B cell (primary cell): ENCODE data around the gene TRMT11. TPM values are rescaled to one million over a fixed set of nuclear protein-coding genes. Genes with fewer than 3 reads are reported as not detected.

Experiments
- ATAC-seq: fragments of 200-7000 bp; cut with Tn5 transposase; one replicate; pipeline ENCODE4 v1.10.0; 2021; ENCODE audit warnings: low read depth, mild to moderate bottlenecking, moderate number of reproducible peaks, moderate library complexity
- CTCF ChIA-PET: fragments of 350-600 bp; sonication (Branson Sonifier 250); formaldehyde crosslinking; loops from one replicate; lab custom pipeline; 2021; ENCODE audit warnings: antibody characterized with exemption, inconsistent platforms; lab: Charles Lee
- POLR2A ChIA-PET: fragments of 350-600 bp; sonication (Branson Sonifier 250); formaldehyde crosslinking; loops from one replicate; lab custom pipeline; 2021; ENCODE audit warnings: antibody characterized with exemption; lab: Charles Lee
- DNase-seq: peaks from one replicate; pipeline ENCODE4 v3.0.0; 2013
- H2AFZ ChIP-seq: 2 replicates; pipeline ENCODE4 v1.6.1; 2012; ENCODE audit warnings: mild to moderate bottlenecking, low read depth, low read length; ENCODE audit not compliant: insufficient read depth, poor library complexity, severe bottlenecking
- H3K27ac ChIP-seq, 2 donors: 1 replicate in 1 of 2; 2 replicates in 1 of 2; pipeline ENCODE4 v1.5.1; 2012 to 2013; ENCODE audit warnings: low read length in 2 of 2, mild to moderate bottlenecking in 2 of 2, moderate library complexity in 1 of 2
- H3K27me3 ChIP-seq, 4 experiments: fragments of 200-600 bp in 1 of 4; sonication (generic) in 1 of 4; replicated peaks in 1 of 4; 1 replicate in 2 of 4; 2 replicates in 2 of 4; pipeline versions ENCODE4 v1.6.1 to v1.7.0; 2013 to 2016; ENCODE audit warnings: low read length in 3 of 4, mild to moderate bottlenecking in 2 of 4, mixed read lengths in 1 of 4, moderate library complexity in 1 of 4; ENCODE audit not compliant: insufficient read depth in 4 of 4, control insufficient read depth in 3 of 4; ENCODE audit errors: control extremely low read depth in 1 of 4
- H3K36me3 ChIP-seq, 2 experiments: replicated peaks in 1 of 2; 1 replicate in 1 of 2; 2 replicates in 1 of 2; pipeline versions ENCODE4 v1.6.1 to v1.7.1; 2013; ENCODE audit warnings: low read length in 1 of 2; ENCODE audit not compliant: insufficient read depth in 2 of 2, control insufficient read depth in 1 of 2; ENCODE audit errors: control extremely low read depth in 1 of 2, extremely low read depth in 1 of 2
- H3K4me1 ChIP-seq, 2 donors: fragments of 200-600 bp in 1 of 2; sonication (generic) in 1 of 2; 1 replicate in 1 of 2; 2 replicates in 1 of 2; pipeline versions ENCODE4 v1.5.1 to v1.6.1; 2013 to 2017; ENCODE audit warnings: low read length in 2 of 2; ENCODE audit not compliant: control insufficient read depth in 2 of 2, insufficient read depth in 2 of 2
- H3K4me2 ChIP-seq: replicated peaks from 2 replicates; pipeline ENCODE3; 2012; ENCODE audit warnings: mild to moderate bottlenecking, low read depth, low read length; ENCODE audit not compliant: poor library complexity, severe bottlenecking
- H3K4me3 ChIP-seq, 5 experiments: fragments of 200-600 bp in 1 of 5; sonication (generic) in 1 of 5; 1 replicate in 3 of 5; 2 replicates in 2 of 5; pipeline versions ENCODE4 v1.5.1 to v1.7.0; 2011 to 2016; ENCODE audit warnings: low read length in 4 of 5, mild to moderate bottlenecking in 4 of 5, low read depth in 2 of 5, control low read depth in 1 of 5, moderate library complexity in 1 of 5; ENCODE audit not compliant: insufficient read depth in 1 of 5; ENCODE audit errors: control extremely low read depth in 1 of 5, extremely low read depth in 1 of 5
- H3K79me2 ChIP-seq: fragments of 200-600 bp; sonication (generic); one replicate; pipeline ENCODE4 v1.6.0; 2016; ENCODE audit warnings: low read length; ENCODE audit not compliant: control insufficient read depth, insufficient read depth
- H3K9ac ChIP-seq: fragments of 200-600 bp; sonication (generic); 2 replicates; pipeline ENCODE4 v1.6.1; 2017; ENCODE audit warnings: mild to moderate bottlenecking, low read length, moderate library complexity
- H3K9me3 ChIP-seq, 3 donors: one replicate each; pipeline versions ENCODE4 v1.6.1 to v1.7.1; 2013; ENCODE audit warnings: low read length in 2 of 3; ENCODE audit not compliant: control insufficient read depth in 2 of 3, insufficient read depth in 1 of 3; ENCODE audit errors: control extremely low read depth in 1 of 3
- H4K20me1 ChIP-seq: 2 replicates; pipeline ENCODE4 v1.6.0; 2012; ENCODE audit warnings: mild to moderate bottlenecking, low read length; ENCODE audit not compliant: insufficient read depth, control insufficient read depth, poor library complexity, severe bottlenecking
- H3K27ac Mint-ChIP-seq: one replicate; pipeline ENCODE4 v1.8.0; 2021; ENCODE audit warnings: mixed read lengths
- H3K27me3 Mint-ChIP-seq: one replicate; pipeline ENCODE4 v1.8.0; 2021; ENCODE audit warnings: mixed read lengths
- H3K4me1 Mint-ChIP-seq: one replicate; pipeline ENCODE4 v1.8.0; 2021; ENCODE audit warnings: mixed read lengths
- H3K4me3 Mint-ChIP-seq: one replicate; pipeline ENCODE4 v1.8.0; 2021; ENCODE audit warnings: mixed read lengths
- H3K9me3 Mint-ChIP-seq: one replicate; pipeline ENCODE4 v1.8.0; 2022; ENCODE audit warnings: mixed read lengths; ENCODE audit not compliant: insufficient read depth
- CTCF ChIP-seq: fragments of 200-600 bp; IDR thresholded peaks from one replicate; pipeline ENCODE4 v1.8.0; 2022; ENCODE audit warnings: antibody characterized with exemption, mild to moderate bottlenecking
- EZH2 ChIP-seq: IDR thresholded peaks from 2 replicates; pipeline ENCODE4 v1.6.1; 2012; ENCODE audit warnings: borderline replicate concordance, low read depth, mild to moderate bottlenecking, moderate library complexity, low read length; ENCODE audit not compliant: insufficient read depth, poor library complexity, severe bottlenecking
- WGBS: methylation state at CpG from one replicate; pipeline ENCODE4 v1.1.5; 2013; ENCODE audit warnings: missing lambda C conversion rate; ENCODE audit not compliant: insufficient coverage; 5-methylcytosine and 5-hydroxymethylcytosine counted together
- intact Hi-C: fragments of 100-400 bp; cut with micrococcal nuclease; formaldehyde crosslinking; loops from one replicate; pipeline ENCODE4 v1.10.0; 2022
- polyA plus RNA-seq: library from polyadenylated mRNA; depleted of rRNA; stranded (reverse); fragments of >200 nt; gene quantifications from 2 replicates; pipeline ENCODE4 v1.2.3, GENCODE V29; 2012
- total RNA-seq, 2 donors: library from RNA; stranded (reverse); fragments of 120-200 nt in 1 of 2; gene quantifications; 1 replicate in 1 of 2; 2 replicates in 1 of 2; pipeline versions ENCODE4 v1.2.3 to v1.2.4, GENCODE V29; 2013 to 2022

Gene TRMT11
- total and polyA plus RNA-seq, 2 donors (not counting 1 experiment from before 2014, with no cell fraction given) = 12.1 to 30.4 TPM

- Histone ChIP-seq H2AFZ (no peak overlapping the region), H3K9ac (no peak overlapping the region), H3K9me3 (no peaks in the 10 kb centered on the region), H3K4me3 (no peak overlapping the region), H4K20me1 (no peaks in the 10 kb centered on the region), H3K4me2 (no peak overlapping the region), H3K27me3 (peaks cover 0 to 7% (median 3%) of the 10 kb centered on the region in 4 experiments), H3K27ac (no peak overlapping the region), H3K36me3 (no peaks in the 10 kb centered on the region), H3K4me1 (no peaks in the 10 kb centered on the region), H3K79me2 (no peaks in the 10 kb centered on the region)
- H3K9me3 Mint-ChIP-seq = no peaks in the 10 kb centered on the region
- H3K27me3 Mint-ChIP-seq = peaks cover 17% of the 10 kb centered on the region
- intact Hi-C loops = no loop called here
- DNase-seq = no peak
- H3K27ac Mint-ChIP-seq = no peak overlapping the region
- H3K4me3 Mint-ChIP-seq = no peak overlapping the region
- no peak for TF ChIP-seq CTCF
- TF ChIP-seq EZH2 = no peak
- POLR2A ChIA-PET = no interaction called here
- no peak for ATAC-seq
- no CpG with 5 or more reads among the region's 2 CpGs for WGBS
- no peaks in the 10 kb centered on the region for H3K4me1 Mint-ChIP-seq
- CTCF ChIA-PET = no interaction called here
Observed at GRCh38 chr6:125939791-125940190, 46.5 kb upstream of the TRMT11 start.

DNA sequence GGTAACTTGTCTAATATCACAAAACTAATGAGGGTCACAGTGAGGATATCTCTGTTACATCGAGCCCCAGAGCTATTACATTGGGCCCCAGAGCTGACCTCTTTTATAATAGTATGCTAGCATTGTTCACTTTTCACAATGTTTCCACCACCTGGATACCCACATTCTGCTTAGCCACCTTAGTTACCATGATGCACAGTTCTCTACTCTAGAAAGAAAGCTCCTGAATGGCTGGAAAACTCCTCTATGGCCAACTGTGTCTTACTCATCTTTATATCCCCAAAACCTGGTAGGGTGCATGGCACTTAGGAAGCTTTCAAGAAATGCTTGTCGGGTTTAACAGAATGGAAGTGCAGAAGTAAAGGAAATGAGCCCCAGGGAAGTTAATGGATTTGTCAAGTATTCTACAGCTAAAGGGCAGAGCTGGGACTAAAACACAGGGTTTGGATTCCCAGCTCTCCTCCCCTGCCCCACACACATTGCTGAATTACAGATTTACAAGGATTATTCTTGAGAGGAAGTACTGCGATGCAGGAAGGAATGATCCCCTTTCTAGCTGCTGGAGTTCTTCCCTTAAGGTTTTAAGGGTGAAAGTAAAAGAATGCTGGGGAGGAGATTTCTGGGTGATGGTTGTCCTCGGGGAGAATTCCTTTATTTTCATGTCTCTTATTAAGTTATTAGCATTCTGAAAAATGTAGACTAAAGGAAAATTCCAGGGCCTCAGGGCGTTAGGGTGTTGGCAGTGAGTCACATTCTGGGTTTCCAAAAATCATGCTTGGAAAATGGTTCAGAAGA, 45.9 kb upstream of the TRMT11 start:
- H4K20me1 ChIP-seq = no peaks in the 10 kb centered on the region
- Mint-ChIP-seq H3K9me3 (no peaks in the 10 kb centered on the region), H3K27ac (no peak overlapping the region), H3K4me3 (no peak overlapping the region), H3K4me1 (no peaks in the 10 kb centered on the region), H3K27me3 (peaks cover 17% of the 10 kb centered on the region)
- H3K9me3 ChIP-seq = no peaks in the 10 kb centered on the region
- no peaks in the 10 kb centered on the region for H3K4me1 ChIP-seq
- no peak overlapping the region for H3K4me2 ChIP-seq
- intact Hi-C loops = no loop called here
- ChIA-PET CTCF (no interaction called here), POLR2A (no interaction called here)
- no peak for ATAC-seq
- DNase-seq = no peak
- WGBS = no CpG with 5 or more reads among the region's 5 CpGs
- no peak for TF ChIP-seq CTCF
- TF ChIP-seq EZH2 = no peak
- H3K4me3 ChIP-seq = no peak overlapping the region
- no peaks in the 10 kb centered on the region for H3K79me2 ChIP-seq
- H3K27me3 ChIP-seq = peaks cover 0 to 9% (median 3%) of the 10 kb centered on the region in 4 experiments
- no peaks in the 10 kb centered on the region for H3K36me3 ChIP-seq
- no peak overlapping the region for H3K27ac ChIP-seq
- H2AFZ ChIP-seq = no peak overlapping the region
- H3K9ac ChIP-seq = no peak overlapping the region
